Gastrocnemius medialis (tissue), 4 donors: ENCODE measurements around the gene CCNB1. TPM values are rescaled to one million over a fixed set of nuclear protein-coding genes. Genes with fewer than 3 reads are reported as not detected.
A peak's percentile ranks its signal among the peaks of the same experiment; 100 is the strongest.

Experiments
- ATAC-seq, 2 donors: fragments of 150-250 bp; one replicate each; pipeline ENCODE4 v1.9.1; 2016
- DNase-seq, 2 donors: peaks; one replicate each; pipeline ENCODE4 v3.0.0-alpha.2; 2019
- H3K27ac ChIP-seq, 4 donors: fragments of 200-600 bp; sonication (generic); 1 replicate in 1 of 4; 2 replicates in 3 of 4; pipeline ENCODE4 v1.5.1; 2016 to 2018; ENCODE audit warnings: mild to moderate bottlenecking in 2 of 4, moderate library complexity in 1 of 4
- H3K27me3 ChIP-seq, 3 donors: fragments of 200-600 bp; sonication (generic) in 2 of 3; 1 replicate in 1 of 3; 2 replicates in 2 of 3; pipeline versions ENCODE4 v1.5.1 to v1.6.0; 2016 to 2019; ENCODE audit warnings: mild to moderate bottlenecking in 1 of 3, moderate library complexity in 1 of 3
- H3K36me3 ChIP-seq, 2 donors: fragments of 200-600 bp; sonication (generic) in 1 of 2; one replicate each; pipeline ENCODE4 v1.5.1; 2017 to 2018
- H3K4me1 ChIP-seq, 2 donors: fragments of 200-600 bp; sonication (generic) in 1 of 2; one replicate each; pipeline ENCODE4 v1.5.1; 2016 to 2017; ENCODE audit warnings: mild to moderate bottlenecking in 2 of 2
- H3K4me3 ChIP-seq, 4 donors: fragments of 200-600 bp; sonication (generic) in 3 of 4; 1 replicate in 1 of 4; 2 replicates in 3 of 4; pipeline ENCODE4 v1.5.1; 2016 to 2019; ENCODE audit warnings: mild to moderate bottlenecking in 2 of 4
- H3K9me3 ChIP-seq, 3 donors: fragments of 200-600 bp; sonication (generic) in 2 of 3; 1 replicate in 1 of 3; 2 replicates in 2 of 3; pipeline ENCODE4 v1.5.1; 2016 to 2019
- POLR2A ChIP-seq, 2 donors: fragments of 450-650 bp; IDR thresholded peaks; one replicate each; pipeline ENCODE4 v1.6.1; 2017; ENCODE audit warnings: antibody characterized with exemption in 2 of 2, mild to moderate bottlenecking in 2 of 2, moderate library complexity in 2 of 2
- in situ Hi-C, 4 donors: fragments of 200-750 bp; cut with MboI; loops; one replicate each; pipeline versions ENCODE4 v1.15.0 to v1.8.0; 2017; ENCODE audit warnings: low sequenced_read_pairs in 4 of 4
- intact Hi-C: fragments of 100-400 bp; cut with DNase I; formaldehyde crosslinking; loops from one replicate; pipeline ENCODE4 v1.15.1; 2023; ENCODE audit warnings: low total_unique reads
- total RNA-seq, 4 donors: library from RNA; depleted of rRNA; stranded (reverse); fragments of >200 nt; gene quantifications; one replicate each; pipeline versions ENCODE4 v1.1.0 to v1.2.3, GENCODE V29; 2016
- TF ChIP-seq, protein P1 (sequence below), 5 experiments: fragments of 450-650 bp in 3 of 5; fragments of 200-600 bp in 2 of 5; sonication (generic) in 2 of 5; IDR thresholded peaks in 4 of 5; conservative IDR thresholded peaks in 1 of 5; 1 replicate in 4 of 5; 2 replicates in 1 of 5; pipeline ENCODE4 v1.5.1; 2016 to 2019; ENCODE audit warnings: antibody characterized with exemption in 5 of 5, mild to moderate bottlenecking in 3 of 5, moderate library complexity in 3 of 5

Gene CCNB1
- total RNA-seq, 4 donors from 2014 or later, result 0.84 to 11.1 (median 2.7) TPM

DNA sequence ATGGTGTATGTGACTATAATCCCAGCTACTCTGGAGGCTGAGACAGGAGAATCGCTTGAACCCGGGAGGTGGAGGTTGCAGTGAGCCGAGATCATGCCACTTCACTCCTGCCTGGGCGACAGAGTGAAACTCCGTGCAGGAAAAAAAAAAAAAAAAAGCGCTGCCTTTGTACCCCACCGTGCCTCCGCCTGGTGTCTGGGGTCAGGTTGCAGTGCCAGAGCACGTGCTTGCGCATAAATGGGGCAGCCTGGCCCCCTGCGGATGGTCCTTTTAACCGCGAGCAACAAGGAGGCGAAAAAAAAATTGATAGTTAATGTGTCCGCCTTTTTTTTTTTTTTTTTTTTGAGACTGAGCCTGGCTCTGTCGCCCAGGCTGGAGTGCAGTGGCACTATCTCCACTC is 6.3 kb upstream of the CCNB1 start:
- Histone ChIP-seq H3K4me3 (no peak overlapping the region), H3K4me1 (no peaks in the 10 kb centered on the region), H3K9me3 (no peaks in the 10 kb centered on the region), H3K36me3 (no peaks in the 10 kb centered on the region), H3K27ac (no peak overlapping the region), H3K27me3 (no peaks in the 10 kb centered on the region)
- no peak for TF ChIP-seq POLR2A (IDR thresholded peaks at IDR 0.05)
- TF ChIP-seq, protein P1, sequence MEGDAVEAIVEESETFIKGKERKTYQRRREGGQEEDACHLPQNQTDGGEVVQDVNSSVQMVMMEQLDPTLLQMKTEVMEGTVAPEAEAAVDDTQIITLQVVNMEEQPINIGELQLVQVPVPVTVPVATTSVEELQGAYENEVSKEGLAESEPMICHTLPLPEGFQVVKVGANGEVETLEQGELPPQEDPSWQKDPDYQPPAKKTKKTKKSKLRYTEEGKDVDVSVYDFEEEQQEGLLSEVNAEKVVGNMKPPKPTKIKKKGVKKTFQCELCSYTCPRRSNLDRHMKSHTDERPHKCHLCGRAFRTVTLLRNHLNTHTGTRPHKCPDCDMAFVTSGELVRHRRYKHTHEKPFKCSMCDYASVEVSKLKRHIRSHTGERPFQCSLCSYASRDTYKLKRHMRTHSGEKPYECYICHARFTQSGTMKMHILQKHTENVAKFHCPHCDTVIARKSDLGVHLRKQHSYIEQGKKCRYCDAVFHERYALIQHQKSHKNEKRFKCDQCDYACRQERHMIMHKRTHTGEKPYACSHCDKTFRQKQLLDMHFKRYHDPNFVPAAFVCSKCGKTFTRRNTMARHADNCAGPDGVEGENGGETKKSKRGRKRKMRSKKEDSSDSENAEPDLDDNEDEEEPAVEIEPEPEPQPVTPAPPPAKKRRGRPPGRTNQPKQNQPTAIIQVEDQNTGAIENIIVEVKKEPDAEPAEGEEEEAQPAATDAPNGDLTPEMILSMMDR (IDR thresholded peaks at IDR 0.05 in 4 of 5, conservative IDR thresholded peaks at IDR 0.05 in 1 of 5), result no peak
- intact Hi-C loops, result no loop called here
- DNase-seq, result no peak
- in situ Hi-C loops, result loop anchor here in 2 of 4 donors (10.0 kb wide), 1 partner anchor 66 kb away; the partner anchor contains the start of gene SLC30A5 (in 2 of the 2)
- no peak for ATAC-seq

GRCh38 chr5:69167493-69167855 is 524 bp downstream of the CCNB1 start:
- Histone ChIP-seq H3K9me3 (no peaks in the 10 kb centered on the region), H3K27me3 (no peaks in the 10 kb centered on the region), H3K36me3 (no peaks in the 10 kb centered on the region), H3K4me3 (peak overlapping the region; percentile 65 to 85 (median 74)), H3K27ac (peak overlapping the region in 3 of 4 donors; percentile 19 to 39 (median 31)), H3K4me1 (peaks cover 7 to 8% of the 10 kb centered on the region in 2 donors)
- DNase-seq (no peak), ATAC-seq (no peak)
- intact Hi-C loops, result loop anchor here (1.0 to 2.0 kb wide), 3 partner anchors 51 to 73 kb away; partner anchors contain the start of genes CDK7 and SLC30A5
- in situ Hi-C loops, result loop anchor here in 2 of 4 donors (10.0 kb wide), 1 partner anchor 73 kb away; the partner anchor contains the start of gene SLC30A5 (in 2 of the 2)
- TF ChIP-seq, protein P1 (IDR thresholded peaks at IDR 0.05 in 4 of 5, conservative IDR thresholded peaks at IDR 0.05 in 1 of 5), result no peak
- no peak for TF ChIP-seq POLR2A (IDR thresholded peaks at IDR 0.05)

DNA sequence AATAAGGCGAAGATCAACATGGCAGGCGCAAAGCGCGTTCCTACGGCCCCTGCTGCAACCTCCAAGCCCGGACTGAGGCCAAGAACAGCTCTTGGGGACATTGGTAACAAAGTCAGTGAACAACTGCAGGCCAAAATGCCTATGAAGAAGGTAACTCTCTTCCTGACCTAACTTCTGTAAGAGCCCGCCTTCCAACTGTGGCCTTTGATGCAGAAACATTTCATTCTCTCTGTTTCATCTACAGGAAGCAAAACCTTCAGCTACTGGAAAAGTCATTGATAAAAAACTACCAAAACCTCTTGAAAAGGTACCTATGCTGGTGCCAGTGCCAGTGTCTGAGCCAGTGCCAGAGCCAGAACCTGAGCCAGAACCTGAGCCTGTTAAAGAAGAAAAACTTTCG is 979 bp downstream of the CCNB1 start:
- no peak for TF ChIP-seq POLR2A (IDR thresholded peaks at IDR 0.05)
- TF ChIP-seq, protein P1 (IDR thresholded peaks at IDR 0.05 in 4 of 5, conservative IDR thresholded peaks at IDR 0.05 in 1 of 5), result no peak
- in situ Hi-C loops (loop anchor here in 2 of 4 donors (10.0 kb wide), 1 partner anchor 73 kb away; the partner anchor contains the start of gene SLC30A5 (in 2 of the 2)), intact Hi-C loops (loop anchor here (1.0 to 2.0 kb wide), 3 partner anchors 50 to 73 kb away; partner anchors contain the start of genes CDK7 and SLC30A5)
- Histone ChIP-seq H3K4me1 (peaks cover 7 to 8% of the 10 kb centered on the region in 2 donors), H3K27ac (no peak overlapping the region), H3K27me3 (no peaks in the 10 kb centered on the region), H3K9me3 (no peaks in the 10 kb centered on the region), H3K4me3 (peak overlapping the region in 1 of 4 donors; percentile 78), H3K36me3 (no peaks in the 10 kb centered on the region)
- DNase-seq (no peak), ATAC-seq (no peak)

GRCh38 chr5:69170495-69170894 is 3.5 kb downstream of the CCNB1 start:
- TF ChIP-seq POLR2A (IDR thresholded peaks at IDR 0.05), result no peak
- TF ChIP-seq, protein P1 (IDR thresholded peaks at IDR 0.05 in 4 of 5, conservative IDR thresholded peaks at IDR 0.05 in 1 of 5), result no peak
- ATAC-seq (no peak), DNase-seq (no peak)
- in situ Hi-C loops, result no loop called here
- Histone ChIP-seq H3K27ac (no peak overlapping the region), H3K9me3 (no peaks in the 10 kb centered on the region), H3K36me3 (no peaks in the 10 kb centered on the region), H3K4me1 (peaks cover 7 to 8% of the 10 kb centered on the region in 2 donors), H3K27me3 (no peaks in the 10 kb centered on the region), H3K4me3 (no peak overlapping the region)
- intact Hi-C loops, result no loop called here
